ENCODE measurements around the gene CH25H.

DNA sequence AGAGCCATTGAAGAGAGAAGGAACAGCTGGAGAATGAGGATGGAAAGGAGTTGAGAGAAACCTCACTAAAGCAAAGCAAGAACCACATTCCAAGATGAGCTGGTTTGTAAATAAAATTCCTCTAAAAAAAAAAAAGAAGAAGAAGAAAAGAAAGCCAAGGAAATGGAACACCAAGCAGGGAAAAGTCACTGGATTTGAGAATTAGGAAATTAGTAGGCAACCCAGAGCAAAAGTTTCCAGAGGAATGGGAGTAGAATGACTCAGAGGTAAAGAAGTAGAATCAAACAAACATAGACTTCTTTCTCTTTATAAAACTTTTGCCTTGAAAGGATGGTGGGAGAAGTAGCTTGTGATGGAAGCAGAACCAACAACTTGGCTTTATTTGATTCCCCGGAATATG, 3.9 kb downstream of the CH25H start:
- TF ChIP-seq KDM1A (IDR thresholded peaks at IDR 0.05; ENCODE audit: borderline replicate concordance) (no peak), TBL1XR1 (IDR thresholded peaks at IDR 0.05; ENCODE audit: low read depth, low read length) (no peak), POLR2A (IDR thresholded peaks at IDR 0.05; ENCODE audit: low read depth, low read length) (no peak)
- TF ChIP-seq, protein P1, sequence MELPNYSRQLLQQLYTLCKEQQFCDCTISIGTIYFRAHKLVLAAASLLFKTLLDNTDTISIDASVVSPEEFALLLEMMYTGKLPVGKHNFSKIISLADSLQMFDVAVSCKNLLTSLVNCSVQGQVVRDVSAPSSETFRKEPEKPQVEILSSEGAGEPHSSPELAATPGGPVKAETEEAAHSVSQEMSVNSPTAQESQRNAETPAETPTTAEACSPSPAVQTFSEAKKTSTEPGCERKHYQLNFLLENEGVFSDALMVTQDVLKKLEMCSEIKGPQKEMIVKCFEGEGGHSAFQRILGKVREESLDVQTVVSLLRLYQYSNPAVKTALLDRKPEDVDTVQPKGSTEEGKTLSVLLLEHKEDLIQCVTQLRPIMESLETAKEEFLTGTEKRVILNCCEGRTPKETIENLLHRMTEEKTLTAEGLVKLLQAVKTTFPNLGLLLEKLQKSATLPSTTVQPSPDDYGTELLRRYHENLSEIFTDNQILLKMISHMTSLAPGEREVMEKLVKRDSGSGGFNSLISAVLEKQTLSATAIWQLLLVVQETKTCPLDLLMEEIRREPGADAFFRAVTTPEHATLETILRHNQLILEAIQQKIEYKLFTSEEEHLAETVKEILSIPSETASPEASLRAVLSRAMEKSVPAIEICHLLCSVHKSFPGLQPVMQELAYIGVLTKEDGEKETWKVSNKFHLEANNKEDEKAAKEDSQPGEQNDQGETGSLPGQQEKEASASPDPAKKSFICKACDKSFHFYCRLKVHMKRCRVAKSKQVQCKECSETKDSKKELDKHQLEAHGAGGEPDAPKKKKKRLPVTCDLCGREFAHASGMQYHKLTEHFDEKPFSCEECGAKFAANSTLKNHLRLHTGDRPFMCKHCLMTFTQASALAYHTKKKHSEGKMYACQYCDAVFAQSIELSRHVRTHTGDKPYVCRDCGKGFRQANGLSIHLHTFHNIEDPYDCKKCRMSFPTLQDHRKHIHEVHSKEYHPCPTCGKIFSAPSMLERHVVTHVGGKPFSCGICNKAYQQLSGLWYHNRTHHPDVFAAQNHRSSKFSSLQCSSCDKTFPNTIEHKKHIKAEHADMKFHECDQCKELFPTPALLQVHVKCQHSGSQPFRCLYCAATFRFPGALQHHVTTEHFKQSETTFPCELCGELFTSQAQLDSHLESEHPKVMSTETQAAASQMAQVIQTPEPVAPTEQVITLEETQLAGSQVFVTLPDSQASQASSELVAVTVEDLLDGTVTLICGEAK (IDR thresholded peaks at IDR 0.05; ENCODE audit: borderline replicate concordance) = no peak
- TF ChIP-seq, protein P2, sequence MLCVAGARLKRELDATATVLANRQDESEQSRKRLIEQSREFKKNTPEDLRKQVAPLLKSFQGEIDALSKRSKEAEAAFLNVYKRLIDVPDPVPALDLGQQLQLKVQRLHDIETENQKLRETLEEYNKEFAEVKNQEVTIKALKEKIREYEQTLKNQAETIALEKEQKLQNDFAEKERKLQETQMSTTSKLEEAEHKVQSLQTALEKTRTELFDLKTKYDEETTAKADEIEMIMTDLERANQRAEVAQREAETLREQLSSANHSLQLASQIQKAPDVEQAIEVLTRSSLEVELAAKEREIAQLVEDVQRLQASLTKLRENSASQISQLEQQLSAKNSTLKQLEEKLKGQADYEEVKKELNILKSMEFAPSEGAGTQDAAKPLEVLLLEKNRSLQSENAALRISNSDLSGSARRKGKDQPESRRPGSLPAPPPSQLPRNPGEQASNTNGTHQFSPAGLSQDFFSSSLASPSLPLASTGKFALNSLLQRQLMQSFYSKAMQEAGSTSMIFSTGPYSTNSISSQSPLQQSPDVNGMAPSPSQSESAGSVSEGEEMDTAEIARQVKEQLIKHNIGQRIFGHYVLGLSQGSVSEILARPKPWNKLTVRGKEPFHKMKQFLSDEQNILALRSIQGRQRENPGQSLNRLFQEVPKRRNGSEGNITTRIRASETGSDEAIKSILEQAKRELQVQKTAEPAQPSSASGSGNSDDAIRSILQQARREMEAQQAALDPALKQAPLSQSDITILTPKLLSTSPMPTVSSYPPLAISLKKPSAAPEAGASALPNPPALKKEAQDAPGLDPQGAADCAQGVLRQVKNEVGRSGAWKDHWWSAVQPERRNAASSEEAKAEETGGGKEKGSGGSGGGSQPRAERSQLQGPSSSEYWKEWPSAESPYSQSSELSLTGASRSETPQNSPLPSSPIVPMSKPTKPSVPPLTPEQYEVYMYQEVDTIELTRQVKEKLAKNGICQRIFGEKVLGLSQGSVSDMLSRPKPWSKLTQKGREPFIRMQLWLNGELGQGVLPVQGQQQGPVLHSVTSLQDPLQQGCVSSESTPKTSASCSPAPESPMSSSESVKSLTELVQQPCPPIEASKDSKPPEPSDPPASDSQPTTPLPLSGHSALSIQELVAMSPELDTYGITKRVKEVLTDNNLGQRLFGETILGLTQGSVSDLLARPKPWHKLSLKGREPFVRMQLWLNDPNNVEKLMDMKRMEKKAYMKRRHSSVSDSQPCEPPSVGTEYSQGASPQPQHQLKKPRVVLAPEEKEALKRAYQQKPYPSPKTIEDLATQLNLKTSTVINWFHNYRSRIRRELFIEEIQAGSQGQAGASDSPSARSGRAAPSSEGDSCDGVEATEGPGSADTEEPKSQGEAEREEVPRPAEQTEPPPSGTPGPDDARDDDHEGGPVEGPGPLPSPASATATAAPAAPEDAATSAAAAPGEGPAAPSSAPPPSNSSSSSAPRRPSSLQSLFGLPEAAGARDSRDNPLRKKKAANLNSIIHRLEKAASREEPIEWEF (IDR thresholded peaks at IDR 0.05; ENCODE audit: insufficient replicate concordance, low read depth, low read length) = no peak
- TF ChIP-seq, protein P3, sequence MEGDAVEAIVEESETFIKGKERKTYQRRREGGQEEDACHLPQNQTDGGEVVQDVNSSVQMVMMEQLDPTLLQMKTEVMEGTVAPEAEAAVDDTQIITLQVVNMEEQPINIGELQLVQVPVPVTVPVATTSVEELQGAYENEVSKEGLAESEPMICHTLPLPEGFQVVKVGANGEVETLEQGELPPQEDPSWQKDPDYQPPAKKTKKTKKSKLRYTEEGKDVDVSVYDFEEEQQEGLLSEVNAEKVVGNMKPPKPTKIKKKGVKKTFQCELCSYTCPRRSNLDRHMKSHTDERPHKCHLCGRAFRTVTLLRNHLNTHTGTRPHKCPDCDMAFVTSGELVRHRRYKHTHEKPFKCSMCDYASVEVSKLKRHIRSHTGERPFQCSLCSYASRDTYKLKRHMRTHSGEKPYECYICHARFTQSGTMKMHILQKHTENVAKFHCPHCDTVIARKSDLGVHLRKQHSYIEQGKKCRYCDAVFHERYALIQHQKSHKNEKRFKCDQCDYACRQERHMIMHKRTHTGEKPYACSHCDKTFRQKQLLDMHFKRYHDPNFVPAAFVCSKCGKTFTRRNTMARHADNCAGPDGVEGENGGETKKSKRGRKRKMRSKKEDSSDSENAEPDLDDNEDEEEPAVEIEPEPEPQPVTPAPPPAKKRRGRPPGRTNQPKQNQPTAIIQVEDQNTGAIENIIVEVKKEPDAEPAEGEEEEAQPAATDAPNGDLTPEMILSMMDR (IDR thresholded peaks at IDR 0.05 in 2 of 3, conservative IDR thresholded peaks at IDR 0.05 in 1 of 3; ENCODE audit: control insufficient read depth in 2 of 3, extremely low read depth in 1 of 3, insufficient read depth in 1 of 3, low read depth in 3 of 3, low read length in 3 of 3) = no peak
